GM18873 (cell line): ENCODE measurements around the gene SV2A.
"Not testable (repeated sequence)": the region's sequence is repeated elsewhere in the genome, so short reads cannot be mapped to it uniquely, and the experiment has no call there.

Experiments
- ATAC-seq: cut with Tn5 transposase; IDR thresholded peaks from one replicate; pipeline ENCODE4 v1.9.1; 2021; ENCODE audit warnings: mild to moderate bottlenecking, moderate library complexity, moderate number of reproducible peaks; ENCODE audit not compliant: unreplicated experiment, low FRiP score

The SV2A gene

GRCh38 chr1:149887456-149888246 lies 30.0 kb downstream of the SV2A start:
- peak; percentile 41 for ATAC-seq

- ATAC-seq: peak; percentile 0
Observed at GRCh38 chr1:149887196-149887455, 30.5 kb downstream of the SV2A start.

- ATAC-seq: peak; percentile 59
Observed at GRCh38 chr1:149886396-149887195, 31.0 kb downstream of the SV2A start.

GRCh38 chr1:149886121-149886395 lies 31.6 kb downstream of the SV2A start:
- not testable (repeated sequence) for ATAC-seq

- no peak for ATAC-seq
Observed at GRCh38 chr1:149885339-149886120, 32.1 kb downstream of the SV2A start.

GRCh38 chr1:149884433-149885338 lies 33.0 kb downstream of the SV2A start:
- ATAC-seq: no peak

- ATAC-seq: no peak
Observed at GRCh38 chr1:149883598-149884247, 33.9 kb downstream of the SV2A start.

- no peak for ATAC-seq
Observed at GRCh38 chr1:149881876-149882275, 35.8 kb downstream of the SV2A start.

- ATAC-seq: no peak
Observed at GRCh38 chr1:149879556-149879955, 38.1 kb downstream of the SV2A start.

GRCh38 chr1:149877211-149877946 lies 40.3 kb downstream of the SV2A start:
- no peak for ATAC-seq

- ATAC-seq: not testable (repeated sequence)
Observed at GRCh38 chr1:149873060-149873459, 44.6 kb downstream of the SV2A start.

GRCh38 chr1:149866887-149867286 lies 50.8 kb downstream of the SV2A start:
- ATAC-seq: not testable (repeated sequence)

- ATAC-seq: peak; percentile 3
Observed at GRCh38 chr1:149861497-149862054, 56.1 kb downstream of the SV2A start.

GRCh38 chr1:149860684-149861496 lies 56.8 kb downstream of the SV2A start:
- ATAC-seq: peak; percentile 46

- ATAC-seq: not testable (repeated sequence)
Observed at GRCh38 chr1:149860271-149860670, 57.4 kb downstream of the SV2A start.
